Measurements from ENCODE around the gene CA12.

DNA sequence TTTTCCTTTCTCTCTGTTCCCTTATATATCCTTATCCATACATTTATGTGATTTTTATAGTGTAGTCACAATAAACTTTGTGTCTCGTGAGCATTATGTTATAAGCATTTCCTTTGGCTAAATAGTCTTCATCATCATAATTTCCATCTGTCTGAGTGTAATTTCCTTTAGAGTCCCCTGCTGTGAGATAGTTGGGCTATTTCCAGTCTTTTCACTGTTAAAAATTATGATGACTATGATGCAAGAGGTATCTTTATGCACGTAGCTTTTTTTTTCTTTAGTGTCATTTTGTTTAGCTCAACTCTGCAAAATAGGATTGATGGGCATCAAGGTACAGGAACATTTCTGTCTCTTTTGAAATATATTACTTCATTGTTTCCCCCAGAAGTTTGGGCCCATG, 26.9 kb upstream of the CA12 start:
- no peak for TF ChIP-seq POLR2A (IDR thresholded peaks at IDR 0.05)
- TF ChIP-seq, protein P1, sequence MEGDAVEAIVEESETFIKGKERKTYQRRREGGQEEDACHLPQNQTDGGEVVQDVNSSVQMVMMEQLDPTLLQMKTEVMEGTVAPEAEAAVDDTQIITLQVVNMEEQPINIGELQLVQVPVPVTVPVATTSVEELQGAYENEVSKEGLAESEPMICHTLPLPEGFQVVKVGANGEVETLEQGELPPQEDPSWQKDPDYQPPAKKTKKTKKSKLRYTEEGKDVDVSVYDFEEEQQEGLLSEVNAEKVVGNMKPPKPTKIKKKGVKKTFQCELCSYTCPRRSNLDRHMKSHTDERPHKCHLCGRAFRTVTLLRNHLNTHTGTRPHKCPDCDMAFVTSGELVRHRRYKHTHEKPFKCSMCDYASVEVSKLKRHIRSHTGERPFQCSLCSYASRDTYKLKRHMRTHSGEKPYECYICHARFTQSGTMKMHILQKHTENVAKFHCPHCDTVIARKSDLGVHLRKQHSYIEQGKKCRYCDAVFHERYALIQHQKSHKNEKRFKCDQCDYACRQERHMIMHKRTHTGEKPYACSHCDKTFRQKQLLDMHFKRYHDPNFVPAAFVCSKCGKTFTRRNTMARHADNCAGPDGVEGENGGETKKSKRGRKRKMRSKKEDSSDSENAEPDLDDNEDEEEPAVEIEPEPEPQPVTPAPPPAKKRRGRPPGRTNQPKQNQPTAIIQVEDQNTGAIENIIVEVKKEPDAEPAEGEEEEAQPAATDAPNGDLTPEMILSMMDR (IDR thresholded peaks at IDR 0.05), result no peak
